Osteoblast (primary cell): ENCODE measurements around the gene ITPR1. TPM values are rescaled to one million over a fixed set of nuclear protein-coding genes. Genes with fewer than 3 reads are reported as not detected.
A peak's percentile ranks its signal among the peaks of the same experiment; 100 is the strongest.

Experiments used
- DNase-seq: peaks from one replicate; pipeline ENCODE4 v3.0.0; 2011; ENCODE audit warnings: low spot score, mixed read lengths; ENCODE audit not compliant: insufficient read length; ENCODE audit errors: missing footprints
- H2AFZ ChIP-seq: 2 replicates; pipeline ENCODE4 v1.6.0; 2011; ENCODE audit warnings: mild to moderate bottlenecking, low read length
- H3K27ac ChIP-seq: 2 replicates; pipeline ENCODE4 v1.5.1; 2011; ENCODE audit warnings: mild to moderate bottlenecking, low read depth, low read length, moderate library complexity
- H3K27me3 ChIP-seq: 2 replicates; pipeline ENCODE4 v1.6.0; 2012; ENCODE audit warnings: mild to moderate bottlenecking, control low read depth, inconsistent platforms, low read length, moderate library complexity; ENCODE audit not compliant: insufficient read depth
- H3K36me3 ChIP-seq: 2 replicates; pipeline ENCODE4 v1.5.1; 2011; ENCODE audit warnings: mild to moderate bottlenecking, low read length, control low read depth, moderate library complexity; ENCODE audit not compliant: insufficient read depth
- H3K4me1 ChIP-seq: 2 replicates; pipeline ENCODE4 v1.5.1; 2011; ENCODE audit warnings: mild to moderate bottlenecking, low read length, control low read depth, moderate library complexity; ENCODE audit not compliant: insufficient read depth
- H3K4me2 ChIP-seq: 2 replicates; pipeline ENCODE4 v1.6.0; 2011; ENCODE audit warnings: mild to moderate bottlenecking, low read length; ENCODE audit not compliant: insufficient read depth
- H3K4me3 ChIP-seq: fragments of 200-600 bp; sonication (generic); 3 replicates; pipeline ENCODE4 v1.5.1; 2012; ENCODE audit warnings: mild to moderate bottlenecking, low read length, inconsistent platforms; ENCODE audit not compliant: insufficient read depth
- H3K79me2 ChIP-seq: 2 replicates; pipeline ENCODE4 v1.6.0; 2012; ENCODE audit warnings: mild to moderate bottlenecking, low read length, control low read depth, inconsistent platforms; ENCODE audit not compliant: insufficient read depth
- H3K9me3 ChIP-seq: 2 replicates; pipeline ENCODE4 v1.5.1; 2011; ENCODE audit warnings: low read depth, low read length, control low read depth
- H4K20me1 ChIP-seq: 2 replicates; pipeline ENCODE4 v1.6.0; 2012; ENCODE audit warnings: mild to moderate bottlenecking, low read length, control low read depth; ENCODE audit not compliant: insufficient read depth
- total RNA-seq: library from RNA; depleted of rRNA; stranded (reverse); fragments of >200 nt; gene quantifications from 2 replicates; pipeline ENCODE4 v1.2.3, GENCODE V29; 2012
- TF ChIP-seq, protein P1 (sequence below): IDR thresholded peaks from 2 replicates; pipeline ENCODE4 v1.5.1; 2011; ENCODE audit warnings: mild to moderate bottlenecking, low read depth, low read length, moderate library complexity; ENCODE audit errors: extremely low read depth

ITPR1 gene
- 16.6 and 19.7 TPM in 2 replicates for total RNA-seq

DNA sequence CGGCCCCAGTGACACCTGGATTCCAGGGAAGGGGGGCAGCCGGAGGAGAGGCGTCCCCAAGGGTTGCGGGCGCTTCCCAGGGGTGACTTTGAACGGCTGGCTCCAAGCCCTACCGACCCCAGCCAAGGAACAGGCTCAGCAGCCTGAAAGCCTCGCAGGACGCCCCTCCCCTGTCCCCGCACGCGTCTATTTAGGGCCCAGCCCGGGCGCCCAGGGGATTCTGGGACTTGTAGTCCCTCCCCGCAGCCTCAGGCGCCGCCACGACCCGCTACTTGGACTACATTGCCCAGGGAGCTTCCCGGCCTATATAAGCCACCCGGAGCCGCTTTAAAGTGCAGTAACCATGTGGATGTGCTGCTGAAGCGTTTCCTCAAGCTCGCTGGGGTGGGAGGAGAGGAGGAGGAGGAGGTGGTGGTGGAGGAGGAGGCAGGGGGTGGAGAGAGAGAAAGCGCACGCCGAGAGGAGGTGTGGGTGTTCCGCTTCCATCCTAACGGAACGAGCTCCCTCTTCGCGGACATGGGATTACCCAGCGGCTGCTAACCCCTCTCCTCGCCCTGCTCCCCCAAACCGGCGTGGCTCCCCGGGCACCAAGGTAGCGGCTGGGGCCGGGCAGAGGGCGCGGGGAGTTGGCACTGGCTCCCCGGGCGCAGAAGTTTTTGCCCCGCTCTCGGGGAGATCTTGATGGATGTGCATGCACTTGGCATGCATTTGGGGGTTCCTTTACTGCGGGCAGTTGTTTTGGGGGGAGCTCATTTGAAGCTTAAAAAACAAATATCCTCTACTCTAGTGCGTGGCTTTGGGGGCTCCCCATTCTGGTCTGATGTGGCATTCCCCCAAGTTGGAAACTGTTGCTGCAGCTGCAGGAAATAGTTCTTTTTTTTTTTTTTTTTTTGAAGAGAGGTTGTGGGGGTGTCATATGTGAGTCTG, at the start of gene ITPR1:
ITPR1 (plus strand) TSS at position 335 of the 927 bp plus-strand sequence. CDS start 23,144 bp downstream, outside the sequence.
- TF ChIP-seq, protein P1, sequence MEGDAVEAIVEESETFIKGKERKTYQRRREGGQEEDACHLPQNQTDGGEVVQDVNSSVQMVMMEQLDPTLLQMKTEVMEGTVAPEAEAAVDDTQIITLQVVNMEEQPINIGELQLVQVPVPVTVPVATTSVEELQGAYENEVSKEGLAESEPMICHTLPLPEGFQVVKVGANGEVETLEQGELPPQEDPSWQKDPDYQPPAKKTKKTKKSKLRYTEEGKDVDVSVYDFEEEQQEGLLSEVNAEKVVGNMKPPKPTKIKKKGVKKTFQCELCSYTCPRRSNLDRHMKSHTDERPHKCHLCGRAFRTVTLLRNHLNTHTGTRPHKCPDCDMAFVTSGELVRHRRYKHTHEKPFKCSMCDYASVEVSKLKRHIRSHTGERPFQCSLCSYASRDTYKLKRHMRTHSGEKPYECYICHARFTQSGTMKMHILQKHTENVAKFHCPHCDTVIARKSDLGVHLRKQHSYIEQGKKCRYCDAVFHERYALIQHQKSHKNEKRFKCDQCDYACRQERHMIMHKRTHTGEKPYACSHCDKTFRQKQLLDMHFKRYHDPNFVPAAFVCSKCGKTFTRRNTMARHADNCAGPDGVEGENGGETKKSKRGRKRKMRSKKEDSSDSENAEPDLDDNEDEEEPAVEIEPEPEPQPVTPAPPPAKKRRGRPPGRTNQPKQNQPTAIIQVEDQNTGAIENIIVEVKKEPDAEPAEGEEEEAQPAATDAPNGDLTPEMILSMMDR = no peak
- Histone ChIP-seq H3K4me3 (peak within 1 kb of the TSS; percentile 85), H3K4me2 (peak within 1 kb of the TSS; percentile 99), H3K36me3 (no peaks in the 10 kb centered on the region), H3K79me2 (no peaks in the 10 kb centered on the region), H3K4me1 (peaks cover 17% of the 10 kb centered on the region), H4K20me1 (no peaks in the 10 kb centered on the region), H3K9me3 (no peaks in the 10 kb centered on the region), H2AFZ (peak within 1 kb of the TSS; percentile 96), H3K27ac (peak within 1 kb of the TSS; percentile 66), H3K27me3 (peaks cover 18% of the 10 kb centered on the region)
- DNase-seq = peak; percentile 96

DNA sequence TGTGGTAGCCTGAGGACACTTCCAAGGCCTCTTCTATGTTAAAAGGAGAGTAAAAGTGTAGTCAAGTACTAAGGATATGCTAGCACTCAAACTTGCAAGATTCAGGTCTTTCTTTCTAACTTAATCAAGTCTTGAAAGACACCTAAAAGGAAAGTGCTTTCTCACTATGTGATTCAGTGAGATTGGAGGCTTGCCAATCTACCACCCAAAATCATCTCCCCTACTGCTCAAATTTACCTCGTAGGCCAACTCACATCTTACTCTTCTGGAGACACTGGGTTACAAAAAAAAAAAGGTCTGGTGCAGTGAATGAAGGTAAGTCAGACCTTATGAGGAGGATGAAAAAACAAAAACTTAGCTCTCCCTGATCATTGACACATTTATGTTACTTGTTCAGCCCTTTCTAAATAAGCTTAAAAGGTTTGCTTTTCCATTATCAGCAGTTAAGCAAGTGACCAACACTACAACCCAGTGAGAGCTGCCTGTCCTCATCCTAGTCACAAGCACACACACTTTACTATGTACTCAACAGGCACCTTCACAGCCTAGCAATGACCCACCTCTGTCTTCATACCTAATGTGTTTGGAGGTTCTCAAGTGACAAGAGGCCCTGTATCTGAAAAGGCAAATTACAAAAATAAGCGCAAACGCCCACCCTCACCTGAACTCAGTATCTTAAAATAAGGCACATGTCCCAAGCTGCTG, 45.7 kb upstream of the ITPR1 start:
- Histone ChIP-seq H3K36me3 (peaks cover 2% of the 10 kb centered on the region), H3K4me2 (no peak overlapping the region), H4K20me1 (no peaks in the 10 kb centered on the region), H3K4me1 (no peaks in the 10 kb centered on the region), H3K27ac (no peak overlapping the region), H3K79me2 (no peaks in the 10 kb centered on the region), H3K27me3 (no peaks in the 10 kb centered on the region), H3K4me3 (no peak overlapping the region), H3K9me3 (no peaks in the 10 kb centered on the region), H2AFZ (no peak overlapping the region)
- TF ChIP-seq, protein P1 = no peak
- no peak for DNase-seq

DNA sequence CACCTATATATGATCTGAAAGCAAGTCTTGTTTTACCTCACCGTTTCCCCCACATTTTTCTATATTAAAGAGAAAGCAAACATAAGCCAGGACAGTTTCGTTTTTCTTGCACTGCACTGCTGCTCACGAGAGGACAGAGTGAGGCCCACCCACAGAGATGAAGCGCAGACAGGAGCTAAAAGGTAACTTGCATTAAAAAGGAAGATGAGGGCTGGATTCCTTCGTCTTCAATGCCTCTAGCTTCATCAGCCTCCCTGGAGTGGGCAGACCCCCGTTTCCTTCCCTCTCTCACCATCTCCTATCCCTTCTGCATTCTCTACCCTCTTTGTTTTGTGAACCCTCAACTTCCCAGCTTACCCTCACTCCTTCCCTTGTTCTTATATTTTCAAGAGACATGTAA, 45.0 kb upstream of the ITPR1 start:
- Histone ChIP-seq H3K4me2 (no peak overlapping the region), H3K27me3 (no peaks in the 10 kb centered on the region), H2AFZ (no peak overlapping the region), H3K9me3 (no peaks in the 10 kb centered on the region), H3K36me3 (peaks cover 2% of the 10 kb centered on the region), H4K20me1 (no peaks in the 10 kb centered on the region), H3K27ac (no peak overlapping the region), H3K4me1 (no peaks in the 10 kb centered on the region), H3K4me3 (no peak overlapping the region), H3K79me2 (no peaks in the 10 kb centered on the region)
- no peak for DNase-seq
- TF ChIP-seq, protein P1 = no peak
